CD14-positive monocyte (primary cell): ENCODE data around the gene LRTM2. TPM values are rescaled to one million over a fixed set of nuclear protein-coding genes. Genes with fewer than 3 reads are reported as not detected.

Experiments used
- DNase-seq, 3 donors: peaks; one replicate each; pipeline ENCODE4 v3.0.0-alpha.2; 2011 to 2022
- H2AFZ ChIP-seq: 2 replicates; pipeline ENCODE4 v1.6.0; 2012; ENCODE audit warnings: mild to moderate bottlenecking, low read depth, low read length, inconsistent platforms; ENCODE audit not compliant: insufficient read depth, poor library complexity, severe bottlenecking
- H3K27ac ChIP-seq, 2 donors: 1 replicate in 1 of 2; 2 replicates in 1 of 2; pipeline ENCODE4 v1.5.1; 2012 to 2013; ENCODE audit warnings: low read length in 2 of 2, control low read depth in 1 of 2, inconsistent platforms in 1 of 2, low read depth in 1 of 2, mild to moderate bottlenecking in 1 of 2
- H3K27me3 ChIP-seq, 2 donors: one replicate each; pipeline versions ENCODE4 v1.6.0 to v1.6.1; 2011 to 2013; ENCODE audit warnings: low read length in 2 of 2; ENCODE audit not compliant: control insufficient read depth in 2 of 2, insufficient read depth in 2 of 2
- H3K36me3 ChIP-seq, 2 donors: replicated peaks in 1 of 2; 1 replicate in 1 of 2; 2 replicates in 1 of 2; pipeline versions ENCODE4 v1.5.1 to v1.6.1; 2012 to 2013; ENCODE audit warnings: low read length in 2 of 2, control low read depth in 1 of 2, inconsistent platforms in 1 of 2, mild to moderate bottlenecking in 1 of 2; ENCODE audit not compliant: insufficient read depth in 2 of 2, control insufficient read depth in 1 of 2
- H3K4me1 ChIP-seq, 2 donors: 1 replicate in 1 of 2; 2 replicates in 1 of 2; pipeline versions ENCODE4 v1.5.1 to v1.6.1; 2012 to 2013; ENCODE audit warnings: low read length in 2 of 2, control low read depth in 1 of 2, inconsistent platforms in 1 of 2, mild to moderate bottlenecking in 1 of 2, moderate library complexity in 1 of 2; ENCODE audit not compliant: insufficient read depth in 2 of 2, control insufficient read depth in 1 of 2
- H3K4me2 ChIP-seq: replicated peaks from 2 replicates; pipeline ENCODE3; 2012; ENCODE audit warnings: low read length, moderate library complexity, mild to moderate bottlenecking; ENCODE audit not compliant: poor library complexity, severe bottlenecking; ENCODE audit errors: extremely low read depth
- H3K4me3 ChIP-seq, 3 experiments: fragments of 200-600 bp in 1 of 3; sonication (generic) in 1 of 3; replicated peaks in 1 of 3; 1 replicate in 2 of 3; 2 replicates in 1 of 3; pipeline ENCODE4 v1.5.1; 2011 to 2013; ENCODE audit warnings: low read length in 3 of 3, mild to moderate bottlenecking in 3 of 3, control low read depth in 2 of 3, low read depth in 2 of 3, inconsistent platforms in 1 of 3, moderate library complexity in 1 of 3
- H3K79me2 ChIP-seq: 2 replicates; pipeline ENCODE4 v1.6.0; 2012; ENCODE audit warnings: mild to moderate bottlenecking, control low read depth, inconsistent platforms, low read length, moderate library complexity; ENCODE audit not compliant: insufficient read depth
- H3K9ac ChIP-seq: 2 replicates; pipeline ENCODE4 v1.6.0; 2017; ENCODE audit warnings: low read length, mild to moderate bottlenecking; ENCODE audit not compliant: insufficient read depth, poor library complexity, severe bottlenecking
- H3K9me3 ChIP-seq, 2 donors: replicated peaks in 1 of 2; 1 replicate in 1 of 2; 2 replicates in 1 of 2; pipeline versions ENCODE4 v1.5.1 to v1.6.1; 2012 to 2013; ENCODE audit warnings: low read length in 2 of 2, control low read depth in 1 of 2; ENCODE audit not compliant: control insufficient read depth in 1 of 2, insufficient read depth in 1 of 2
- H4K20me1 ChIP-seq: 2 replicates; pipeline ENCODE4 v1.6.0; 2012; ENCODE audit warnings: mild to moderate bottlenecking, low read length, control low read depth, moderate library complexity; ENCODE audit not compliant: insufficient read depth
- H3K27ac Mint-ChIP-seq, 7 donors: one replicate each; pipeline ENCODE4 v1.8.0; 2020; ENCODE audit warnings: mild to moderate bottlenecking in 7 of 7, mixed read lengths in 7 of 7, moderate library complexity in 6 of 7, inconsistent platforms in 2 of 7
- H3K27me3 Mint-ChIP-seq, 3 donors: one replicate each; pipeline ENCODE4 v1.8.0; 2021 to 2022; ENCODE audit warnings: low read depth in 3 of 3, mild to moderate bottlenecking in 3 of 3, mixed read lengths in 3 of 3, moderate library complexity in 3 of 3, inconsistent platforms in 1 of 3
- H3K36me3 Mint-ChIP-seq, 2 donors: one replicate each; pipeline ENCODE4 v1.8.0; 2020; ENCODE audit warnings: mixed read lengths in 2 of 2, inconsistent platforms in 1 of 2, mild to moderate bottlenecking in 1 of 2
- H3K4me1 Mint-ChIP-seq: one replicate; pipeline ENCODE4 v1.8.0; 2020; ENCODE audit warnings: mild to moderate bottlenecking, mixed read lengths
- H3K4me3 Mint-ChIP-seq, 2 donors: one replicate each; pipeline ENCODE4 v1.8.0; 2020; ENCODE audit warnings: mild to moderate bottlenecking in 2 of 2, mixed read lengths in 2 of 2, moderate library complexity in 1 of 2
- H3K9me3 Mint-ChIP-seq, 7 donors: one replicate each; pipeline ENCODE4 v1.8.0; 2020 to 2022; ENCODE audit warnings: mixed read lengths in 7 of 7, mild to moderate bottlenecking in 6 of 7, moderate library complexity in 6 of 7, inconsistent platforms in 2 of 7
- WGBS: methylation state at CpG from one replicate; pipeline ENCODE4 v1.1.5; 2013; ENCODE audit warnings: missing lambda C conversion rate; ENCODE audit not compliant: insufficient coverage; 5-methylcytosine and 5-hydroxymethylcytosine counted together
- intact Hi-C, 2 donors: fragments of 100-400 bp; cut with micrococcal nuclease; formaldehyde crosslinking; loops; one replicate each; pipeline versions ENCODE4 v1.15.0 to v1.15.1; 2023
- polyA plus RNA-seq, 3 donors: library from polyadenylated mRNA; depleted of rRNA in 1 of 3; unstranded in 2 of 3; stranded (reverse) in 1 of 3; fragments of 300-500 nt in 2 of 3; fragments of >200 nt in 1 of 3; fragmentation: Illumina TruSeq in 2 of 3; gene quantifications; 1 replicate in 2 of 3; 2 replicates in 1 of 3; pipeline ENCODE4 v1.2.3, GENCODE V29; 2012 to 2021
- TF ChIP-seq, protein P1 (sequence below): fragments of 200-600 bp; IDR thresholded peaks from one replicate; pipeline ENCODE4 v1.8.0; 2022; ENCODE audit warnings: antibody characterized with exemption, mild to moderate bottlenecking

The LRTM2 gene
- polyA plus RNA-seq, 3 donors, result not detected

DNA sequence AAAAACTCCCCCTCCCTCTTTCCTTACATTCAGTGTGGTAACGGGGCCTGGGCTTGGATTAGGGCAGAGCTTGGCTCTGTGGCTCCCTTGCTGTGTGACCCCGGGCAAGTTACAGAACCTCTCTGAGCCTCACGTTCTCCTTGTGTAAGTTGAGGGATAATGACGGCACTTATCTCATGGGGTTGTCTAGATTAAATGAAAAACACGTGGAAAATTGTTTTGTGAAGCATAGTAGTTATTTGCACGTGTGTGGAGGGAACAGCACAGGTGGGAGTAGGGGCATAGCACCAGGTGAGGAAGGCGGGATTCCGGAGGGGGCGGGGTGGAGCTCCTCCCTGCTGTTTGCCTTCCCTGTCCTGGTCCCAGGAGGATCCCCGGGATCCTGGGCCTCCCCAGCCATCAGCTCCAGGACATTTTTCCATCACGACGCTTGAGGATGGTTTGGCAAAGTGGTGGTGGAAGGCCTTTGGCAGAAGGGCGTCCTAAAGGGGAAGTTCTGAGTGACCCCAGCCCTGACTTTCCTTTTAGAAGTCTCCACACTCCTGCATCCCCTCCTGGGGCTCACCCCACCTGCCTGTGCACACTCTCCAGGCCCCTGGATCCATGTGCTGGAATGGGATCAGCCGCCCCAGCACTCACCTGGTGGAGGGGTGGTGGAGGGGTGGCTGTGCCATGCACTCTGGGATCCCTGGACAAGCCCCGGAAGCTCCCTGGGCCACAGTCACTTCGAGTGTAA, 22.7 kb downstream of the LRTM2 start:
- no peaks in the 10 kb centered on the region for H3K79me2 ChIP-seq
- Mint-ChIP-seq H3K4me3 (no peak overlapping the region), H3K9me3 (peaks cover 0 to 3% (median 0%) of the 10 kb centered on the region in 7 donors), H3K27ac (peak overlapping the region in 1 of 7 donors; percentile 54), H3K36me3 (no peaks in the 10 kb centered on the region), H3K4me1 (peaks cover 26% of the 10 kb centered on the region), H3K27me3 (peaks cover 0 to 7% (median 4%) of the 10 kb centered on the region in 3 donors)
- no peaks in the 10 kb centered on the region for H3K36me3 ChIP-seq
- H3K4me2 ChIP-seq, result no peak overlapping the region
- DNase-seq, result no peak
- no peak overlapping the region for H3K4me3 ChIP-seq
- no peak overlapping the region for H2AFZ ChIP-seq
- TF ChIP-seq, protein P1, sequence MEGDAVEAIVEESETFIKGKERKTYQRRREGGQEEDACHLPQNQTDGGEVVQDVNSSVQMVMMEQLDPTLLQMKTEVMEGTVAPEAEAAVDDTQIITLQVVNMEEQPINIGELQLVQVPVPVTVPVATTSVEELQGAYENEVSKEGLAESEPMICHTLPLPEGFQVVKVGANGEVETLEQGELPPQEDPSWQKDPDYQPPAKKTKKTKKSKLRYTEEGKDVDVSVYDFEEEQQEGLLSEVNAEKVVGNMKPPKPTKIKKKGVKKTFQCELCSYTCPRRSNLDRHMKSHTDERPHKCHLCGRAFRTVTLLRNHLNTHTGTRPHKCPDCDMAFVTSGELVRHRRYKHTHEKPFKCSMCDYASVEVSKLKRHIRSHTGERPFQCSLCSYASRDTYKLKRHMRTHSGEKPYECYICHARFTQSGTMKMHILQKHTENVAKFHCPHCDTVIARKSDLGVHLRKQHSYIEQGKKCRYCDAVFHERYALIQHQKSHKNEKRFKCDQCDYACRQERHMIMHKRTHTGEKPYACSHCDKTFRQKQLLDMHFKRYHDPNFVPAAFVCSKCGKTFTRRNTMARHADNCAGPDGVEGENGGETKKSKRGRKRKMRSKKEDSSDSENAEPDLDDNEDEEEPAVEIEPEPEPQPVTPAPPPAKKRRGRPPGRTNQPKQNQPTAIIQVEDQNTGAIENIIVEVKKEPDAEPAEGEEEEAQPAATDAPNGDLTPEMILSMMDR, result no peak
- H3K4me1 ChIP-seq, result peaks cover 14 to 22% of the 10 kb centered on the region in 2 donors
- intact Hi-C loops, result no loop called here
- H3K9me3 ChIP-seq, result no peaks in the 10 kb centered on the region
- peak overlapping the region; percentile 36 for H3K9ac ChIP-seq
- 95% methylated on average over 8 of the region's 16 CpGs for WGBS
- H3K27me3 ChIP-seq, result no peaks in the 10 kb centered on the region
- no peak overlapping the region for H3K27ac ChIP-seq
- no peaks in the 10 kb centered on the region for H4K20me1 ChIP-seq

DNA sequence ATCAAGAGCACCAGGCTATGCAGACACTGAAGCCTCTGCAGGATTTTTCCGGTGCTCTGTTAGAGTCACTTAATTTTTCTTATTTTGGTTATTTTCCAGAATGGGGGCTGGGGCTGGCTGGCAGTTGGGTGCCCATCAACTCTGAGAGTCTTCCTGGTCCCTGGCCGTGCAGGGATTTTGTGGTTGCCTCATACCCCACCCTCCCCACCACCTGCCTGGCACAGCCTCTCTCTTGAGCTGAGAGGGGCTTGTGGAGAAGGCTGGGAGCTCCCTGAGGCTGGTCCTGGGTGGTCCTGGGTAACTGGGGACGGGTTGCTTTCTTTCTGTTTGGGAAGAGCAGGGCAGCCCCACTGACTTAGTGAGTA, 23.3 kb downstream of the LRTM2 start:
- Histone ChIP-seq H2AFZ (no peak overlapping the region), H3K36me3 (no peaks in the 10 kb centered on the region), H3K9me3 (no peaks in the 10 kb centered on the region), H3K4me1 (peaks cover 14 to 22% of the 10 kb centered on the region in 2 donors), H3K27me3 (no peaks in the 10 kb centered on the region), H3K27ac (no peak overlapping the region), H3K9ac (no peak overlapping the region), H3K4me2 (no peak overlapping the region), H3K4me3 (no peak overlapping the region), H4K20me1 (no peaks in the 10 kb centered on the region), H3K79me2 (no peaks in the 10 kb centered on the region)
- Mint-ChIP-seq H3K9me3 (peaks cover 0 to 3% (median 0%) of the 10 kb centered on the region in 7 donors), H3K4me1 (peaks cover 26% of the 10 kb centered on the region), H3K4me3 (no peak overlapping the region), H3K36me3 (no peaks in the 10 kb centered on the region), H3K27ac (no peak overlapping the region), H3K27me3 (peaks cover 0 to 7% (median 4%) of the 10 kb centered on the region in 3 donors)
- intact Hi-C loops, result no loop called here
- WGBS, result no CpG with 5 or more reads among the region's 3 CpGs
- no peak for DNase-seq
- TF ChIP-seq, protein P1, result no peak
